GM21381 (cell line): ENCODE results near the gene RGS6.

Experiments used
- ATAC-seq: cut with Tn5 transposase; IDR thresholded peaks from one replicate; pipeline ENCODE4 v1.9.1; 2021; ENCODE audit warnings: mild to moderate bottlenecking, moderate library complexity; ENCODE audit not compliant: unreplicated experiment

The RGS6 gene

DNA sequence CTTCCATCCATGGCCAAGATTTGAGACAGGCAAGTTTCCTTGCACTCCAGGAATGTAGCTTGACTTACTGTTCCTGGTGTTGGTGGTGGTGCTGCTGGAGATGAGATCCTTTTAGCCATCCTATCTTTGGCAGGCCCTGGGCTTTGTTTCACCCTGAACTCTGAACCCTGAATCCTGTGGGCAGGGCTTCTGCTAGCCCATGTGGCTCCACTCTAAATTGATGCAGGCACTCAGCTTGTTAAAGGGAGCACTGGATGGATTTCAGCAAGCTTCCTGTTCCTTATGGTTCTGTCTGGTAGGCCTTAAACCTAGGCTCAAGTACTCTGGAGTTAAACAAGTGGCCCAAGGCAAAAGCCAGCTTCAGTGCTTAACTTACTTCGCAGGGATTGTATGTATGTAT, 138.2 kb downstream of the RGS6 start:
- no peak for ATAC-seq

DNA sequence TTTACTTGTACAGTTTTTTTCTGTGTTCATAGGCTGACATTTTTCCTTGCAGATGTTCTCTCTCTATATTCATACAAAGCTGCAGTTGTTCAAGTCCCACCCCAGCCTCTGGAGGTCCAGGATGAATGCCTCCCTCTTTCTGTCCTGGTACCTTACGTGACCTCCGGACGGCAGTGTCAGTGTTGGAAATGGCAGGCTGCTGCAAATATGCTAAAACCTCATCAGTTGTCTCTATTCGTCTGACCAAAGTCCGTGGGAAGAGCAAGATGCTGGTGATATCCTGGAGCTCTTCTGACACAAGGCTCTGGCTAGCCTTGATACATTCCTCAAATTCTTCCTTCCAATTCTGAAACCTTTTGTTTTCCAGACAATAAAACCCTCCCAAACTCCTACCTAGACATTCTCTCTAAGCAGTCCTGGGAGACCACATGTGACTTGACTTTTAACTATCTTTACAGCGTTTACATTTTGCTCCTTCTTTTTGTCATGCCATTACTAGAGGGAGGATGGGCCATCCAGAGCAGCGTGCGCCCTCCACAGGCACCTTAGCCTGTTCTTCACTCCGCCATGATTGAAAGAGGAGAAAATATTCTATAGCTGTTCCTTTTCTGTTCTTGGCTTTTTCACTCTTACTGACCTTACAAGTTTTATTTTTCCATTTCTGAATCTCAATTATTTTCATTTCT, 143.6 kb downstream of the RGS6 start:
- no peak for ATAC-seq

DNA sequence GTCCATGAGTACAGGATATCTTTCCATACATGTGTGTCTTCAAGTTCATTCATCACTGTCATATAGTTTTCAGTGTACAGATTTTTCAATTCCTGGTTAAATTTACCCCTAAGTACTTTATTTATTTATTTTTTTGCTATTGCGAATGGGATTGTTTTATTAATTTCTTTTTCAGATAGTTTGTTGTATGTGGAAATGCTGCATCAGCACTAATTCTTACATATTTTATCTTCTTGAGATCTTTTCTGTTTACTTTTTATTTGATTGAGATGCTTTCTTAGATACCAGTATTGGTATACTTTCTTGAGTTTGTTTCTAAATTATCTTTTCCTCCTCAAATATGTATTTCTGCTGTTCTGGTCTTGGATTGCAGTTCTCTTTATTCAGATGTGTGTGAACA, 148.9 kb downstream of the RGS6 start:
- no peak for ATAC-seq

DNA sequence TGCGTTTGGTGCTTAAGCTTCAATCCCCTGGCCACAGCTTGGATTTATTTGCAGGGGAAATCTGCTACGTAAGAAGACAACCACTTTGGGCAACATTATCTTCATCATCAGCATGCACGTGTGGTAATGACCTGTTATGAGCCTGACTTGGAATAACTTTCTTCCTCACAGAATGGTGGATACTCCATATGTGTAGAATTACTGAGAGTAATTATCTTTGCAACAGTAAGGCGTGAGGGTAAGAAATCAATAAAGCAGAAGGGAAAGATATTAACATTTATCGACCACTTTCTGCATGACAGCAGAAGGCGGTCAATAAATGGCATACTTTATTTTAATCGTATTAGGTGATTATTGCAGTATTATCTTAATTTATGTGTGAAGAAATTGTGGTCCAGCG, 152.7 kb downstream of the RGS6 start:
- no peak for ATAC-seq

DNA sequence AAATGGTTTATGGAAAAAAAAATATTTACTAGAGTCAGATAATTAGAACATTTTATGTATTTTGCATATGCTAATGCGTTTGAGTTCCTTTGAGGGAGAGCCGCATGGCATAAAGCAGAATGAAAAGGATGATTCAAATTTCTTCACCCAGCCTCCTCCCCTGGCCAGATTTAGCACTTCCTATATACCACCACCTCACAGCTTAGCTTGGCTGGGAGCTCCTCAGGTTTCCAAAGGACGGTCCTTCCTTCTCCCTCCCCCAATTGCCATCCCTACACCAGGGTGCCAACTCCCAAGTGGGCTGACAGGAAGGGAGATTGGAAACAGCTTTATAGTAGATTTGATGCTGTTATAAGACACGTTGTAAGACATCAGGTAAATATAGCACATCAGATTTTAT, 157.4 kb downstream of the RGS6 start:
- no peak for ATAC-seq

DNA sequence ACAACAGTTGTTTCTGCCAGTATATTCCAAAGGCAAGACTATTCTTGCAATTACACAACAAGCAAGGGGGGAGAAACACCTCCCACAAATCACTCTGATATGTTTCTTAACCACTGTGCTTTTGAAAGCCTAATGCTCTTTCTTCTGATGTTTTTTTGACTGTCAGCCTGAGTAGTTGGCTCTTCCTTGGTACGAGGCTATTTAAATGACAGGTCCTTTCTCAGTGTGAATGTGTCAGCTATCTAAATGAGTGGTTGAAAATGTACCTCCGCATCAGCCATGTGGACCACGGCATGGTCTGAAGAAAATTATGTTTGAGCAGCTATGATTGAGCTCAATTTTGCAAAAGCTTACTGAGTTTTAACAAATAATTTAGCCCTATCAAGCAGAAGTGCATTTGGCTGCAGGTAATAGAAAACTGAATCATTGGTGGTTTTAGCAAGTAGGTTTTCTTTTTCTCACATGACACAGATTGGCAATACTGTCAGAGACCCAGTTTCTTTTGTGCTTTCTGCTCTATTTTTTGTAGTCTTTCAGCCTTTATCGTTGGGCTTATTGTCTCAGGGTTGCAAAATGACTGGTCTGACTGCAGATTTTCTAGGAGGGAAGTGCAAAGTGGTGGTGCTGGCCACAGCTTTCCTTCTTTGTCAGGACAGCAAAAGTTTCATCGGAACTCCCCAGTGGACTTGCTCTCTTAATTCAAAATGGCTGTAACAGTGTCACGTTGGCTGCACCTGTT, 162.8 kb downstream of the RGS6 start:
- ATAC-seq = no peak

DNA sequence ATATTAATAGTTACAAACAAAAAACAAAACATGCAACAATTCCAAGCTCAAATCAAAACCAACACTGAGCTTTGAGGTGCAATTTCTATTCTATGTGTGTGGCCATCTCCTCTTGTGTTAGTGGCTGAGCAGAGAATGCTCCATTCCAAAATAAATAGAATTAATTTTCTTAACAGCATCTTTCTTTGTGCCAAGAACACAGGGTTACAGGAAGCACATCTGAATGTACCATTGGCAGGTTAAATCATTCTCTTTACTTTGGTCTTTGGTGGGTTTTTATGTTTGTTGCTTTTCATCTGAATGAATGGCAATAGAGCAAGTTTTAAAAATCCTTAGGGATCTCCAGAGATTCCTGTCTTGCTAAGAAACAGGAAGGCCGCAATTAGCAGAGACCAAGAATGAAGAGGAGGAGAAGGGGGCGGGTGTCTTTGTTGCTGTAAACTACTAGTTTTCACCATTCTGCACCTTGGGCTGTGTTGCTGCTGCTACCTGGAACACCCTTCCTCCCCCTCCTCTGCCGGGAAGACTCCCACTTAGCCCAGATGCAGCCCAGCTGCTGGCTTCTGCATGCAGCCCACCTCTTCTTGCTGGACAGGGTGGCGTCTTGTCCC, 165.0 kb downstream of the RGS6 start:
- no peak for ATAC-seq

DNA sequence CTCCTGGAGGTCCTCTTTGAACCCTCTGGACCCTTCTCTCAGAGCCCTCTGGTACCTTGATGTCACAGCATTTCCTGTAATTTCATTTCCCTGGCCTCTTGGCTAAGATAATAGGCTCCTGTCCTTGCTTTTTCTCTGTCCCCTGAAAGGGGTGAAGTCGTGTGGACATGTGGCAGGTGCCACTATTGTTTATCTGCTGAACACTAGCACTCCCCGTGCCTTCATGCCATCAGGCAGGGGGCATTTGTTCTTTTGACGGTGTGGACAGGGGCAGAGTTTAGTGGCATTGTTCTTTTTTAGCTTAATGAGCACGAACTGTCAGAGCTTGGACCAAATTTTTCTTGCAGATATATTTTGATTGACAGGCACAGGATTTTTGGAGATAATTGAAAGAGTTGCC, 166.0 kb downstream of the RGS6 start:
- no peak for ATAC-seq

DNA sequence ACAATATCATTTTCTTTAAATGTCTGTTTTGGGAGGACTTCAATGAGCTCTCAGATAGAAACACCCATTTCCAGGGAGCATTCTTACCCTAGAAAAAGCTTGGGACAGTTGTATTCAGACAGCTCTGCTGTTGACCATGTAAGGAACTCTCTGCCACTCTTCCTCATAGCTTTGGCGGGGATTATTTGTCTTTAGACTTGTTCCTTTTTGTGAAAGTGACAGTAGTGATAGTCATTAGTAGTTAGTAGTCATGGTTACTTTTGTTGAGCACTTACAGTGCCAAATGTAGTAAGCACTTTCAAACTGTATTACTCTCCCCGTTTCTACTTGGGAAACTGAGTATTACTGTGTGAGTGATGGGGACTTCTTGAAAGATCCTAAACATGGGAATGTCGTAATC, 167.3 kb downstream of the RGS6 start:
- no peak for ATAC-seq

DNA sequence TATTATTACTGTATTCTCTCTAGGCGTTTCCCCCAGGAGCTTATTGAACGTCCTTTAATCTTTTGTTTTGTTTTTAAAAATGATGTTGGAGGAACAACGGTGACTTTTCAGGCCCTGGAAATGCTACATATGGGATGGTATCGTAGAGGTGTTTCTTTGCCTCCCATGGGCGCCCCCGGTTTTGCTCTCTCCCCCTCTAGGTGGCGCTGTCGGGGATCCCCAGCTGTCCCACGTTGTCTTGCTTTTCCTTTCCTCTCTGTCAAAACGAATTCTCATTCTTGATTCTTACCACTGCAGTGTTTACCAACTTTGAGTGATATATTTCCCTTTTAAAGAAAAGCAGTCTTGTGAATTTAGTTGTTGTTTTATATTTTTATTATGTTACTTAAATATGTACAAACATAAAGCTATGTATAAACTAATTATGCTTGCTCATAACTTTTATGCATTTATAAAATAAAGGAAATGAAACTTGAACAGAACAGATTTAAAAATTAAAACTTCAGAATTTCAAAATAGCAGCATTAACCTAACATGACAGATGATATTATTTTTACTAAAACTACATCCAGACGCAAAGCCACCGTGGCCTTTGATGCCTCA, 171.9 kb downstream of the RGS6 start:
- ATAC-seq = no peak

DNA sequence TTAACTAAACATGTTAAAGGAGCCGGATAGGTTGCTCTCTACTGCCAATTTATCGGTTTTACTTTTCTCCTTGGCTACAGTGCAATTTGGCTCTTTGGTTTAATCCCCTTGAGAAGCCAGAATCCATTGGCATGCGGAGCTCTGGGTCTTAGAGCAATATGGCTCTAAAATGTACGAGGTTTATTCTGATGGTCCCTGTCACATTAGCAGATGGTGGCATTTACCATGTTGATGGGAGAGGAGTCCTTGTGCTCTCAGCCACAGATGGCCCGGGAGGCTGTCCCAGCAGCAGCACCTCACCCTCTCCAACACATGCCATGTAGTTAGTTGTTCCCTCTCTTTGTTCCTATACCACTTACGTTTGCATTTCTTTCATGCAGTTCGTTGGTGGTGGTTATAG, 179.7 kb downstream of the RGS6 start:
- ATAC-seq = no peak

DNA sequence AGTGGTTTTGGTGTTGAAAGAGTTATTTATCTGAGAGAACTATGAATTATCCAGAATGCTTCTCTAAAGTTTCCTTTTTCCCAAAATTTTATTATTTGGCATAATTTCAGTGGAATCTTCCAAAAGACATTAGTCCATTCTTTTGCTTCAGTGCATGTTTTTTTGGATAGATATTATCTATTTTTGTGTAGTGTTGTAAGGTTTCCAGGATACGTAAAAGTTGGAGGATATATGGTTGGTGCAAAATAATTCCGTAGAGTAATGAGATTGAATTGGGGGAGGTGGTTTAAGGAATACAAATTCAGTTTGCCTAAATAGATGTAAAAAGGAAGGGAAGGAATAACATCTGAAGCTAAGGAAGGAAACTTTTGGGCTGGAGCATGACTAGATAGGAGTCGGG, 186.6 kb downstream of the RGS6 start:
- ATAC-seq = no peak

DNA sequence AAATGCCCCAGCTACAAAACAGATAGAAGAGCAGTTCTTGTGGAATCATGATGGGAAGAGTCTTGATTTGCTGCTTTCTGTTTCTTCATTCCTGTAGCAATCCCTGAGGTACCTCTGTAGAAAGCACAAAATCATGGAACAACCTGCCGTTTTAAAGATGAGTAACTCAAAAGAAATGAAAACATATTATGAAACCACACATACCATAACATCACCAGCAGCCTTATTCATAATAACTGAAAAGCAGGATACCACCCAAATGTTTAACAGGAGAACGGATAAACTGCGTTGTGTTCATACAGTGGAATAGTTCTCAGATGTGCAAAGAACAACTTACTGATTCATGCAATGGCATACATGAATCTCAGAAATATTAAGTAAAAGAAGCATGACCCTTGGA, 188.1 kb downstream of the RGS6 start:
- ATAC-seq = no peak

DNA sequence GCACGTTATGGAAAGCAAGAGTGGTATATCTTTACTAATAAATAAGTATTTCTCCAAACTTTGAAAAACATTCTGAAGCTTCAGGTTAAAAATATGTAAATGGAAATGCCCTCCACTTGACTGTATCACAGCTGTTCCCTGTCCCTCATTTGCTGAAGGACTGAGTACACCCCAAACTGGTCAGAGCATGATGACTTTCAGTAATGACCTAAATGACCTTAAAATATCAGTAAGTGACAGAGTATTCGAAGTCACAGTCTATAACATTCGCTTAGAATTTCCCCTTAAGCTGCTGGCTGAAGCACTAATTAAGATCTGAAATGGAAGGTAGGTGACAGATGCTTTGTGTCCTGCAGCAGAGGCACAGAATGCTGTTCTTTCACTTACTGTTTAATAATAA, 191.5 kb downstream of the RGS6 start:
- ATAC-seq = no peak

DNA sequence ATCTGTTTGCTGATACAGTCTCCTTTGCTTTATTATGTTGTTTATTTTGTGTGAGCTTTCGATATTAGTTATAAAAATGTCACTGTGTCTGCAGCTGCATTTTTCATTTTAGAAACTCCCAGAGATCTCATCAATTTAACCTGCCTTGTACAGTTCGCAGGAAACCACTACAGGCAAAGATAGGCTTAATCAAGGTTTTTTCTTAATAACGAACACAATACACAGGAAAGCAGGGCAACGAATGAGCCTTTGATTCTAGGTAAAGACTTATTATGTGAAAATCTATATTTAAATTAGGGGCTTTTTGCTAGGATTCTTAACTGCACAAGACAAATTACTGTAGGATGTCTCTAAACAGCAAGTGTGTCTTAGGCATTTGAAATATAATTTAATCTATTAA, 191.9 kb downstream of the RGS6 start:
- ATAC-seq = no peak

DNA sequence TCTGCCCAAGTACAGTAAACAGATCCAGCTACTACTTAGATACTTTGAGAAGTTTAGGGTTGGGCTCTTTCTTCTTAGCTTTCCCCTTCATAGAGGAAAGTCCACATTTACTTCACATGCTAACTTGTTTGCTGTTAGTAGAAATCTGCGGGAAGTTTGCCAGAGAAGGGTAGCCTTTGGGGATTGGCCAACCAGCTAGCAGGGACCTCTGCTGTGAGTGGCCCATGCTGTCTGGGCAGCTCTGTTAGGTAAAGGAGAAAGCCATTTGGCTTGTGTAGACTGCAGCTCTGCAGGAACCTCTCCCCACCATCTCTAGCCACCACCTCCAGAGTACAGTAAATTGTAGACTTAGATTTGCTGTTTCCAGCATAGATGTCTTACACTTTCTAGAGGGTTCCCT, 193.9 kb downstream of the RGS6 start:
- ATAC-seq = no peak

DNA sequence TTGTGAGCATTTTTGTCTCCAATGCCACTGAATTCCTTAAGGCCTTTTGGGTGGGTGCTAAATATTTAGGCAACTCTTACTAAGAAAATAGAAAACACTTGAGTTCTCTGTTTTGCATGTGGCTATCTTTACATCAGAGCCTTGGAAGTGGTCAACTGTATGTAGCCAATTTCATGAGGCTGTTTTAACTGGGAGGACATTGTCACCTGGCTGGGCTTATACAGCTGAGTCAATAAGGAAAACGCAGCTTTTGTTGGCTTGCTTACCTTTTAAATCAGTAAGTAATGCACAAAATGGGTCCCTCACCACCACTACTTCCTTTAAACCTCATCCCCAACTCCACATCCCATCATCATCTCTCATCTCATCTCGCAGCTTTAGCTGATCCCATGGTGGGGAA, 194.3 kb downstream of the RGS6 start:
- no peak for ATAC-seq

DNA sequence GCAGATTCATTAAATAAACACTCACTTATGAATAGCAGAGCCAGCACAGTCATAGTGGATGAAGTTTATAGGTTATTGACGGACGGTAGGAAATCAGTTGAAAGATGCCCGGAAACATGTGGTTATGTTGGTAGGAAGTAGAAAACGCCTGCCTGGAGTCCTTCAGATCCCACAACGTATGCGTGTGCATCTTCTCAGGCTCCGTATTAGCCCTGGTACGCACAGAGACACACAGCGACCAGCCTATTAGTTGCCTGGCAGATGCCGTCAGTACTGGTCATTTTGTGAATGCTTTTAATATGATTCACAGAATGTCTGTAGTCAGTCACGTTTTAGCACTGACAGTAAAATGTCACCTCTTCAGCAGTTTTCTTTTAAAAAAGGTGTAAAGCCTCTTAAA, 196.4 kb downstream of the RGS6 start:
- no peak for ATAC-seq

DNA sequence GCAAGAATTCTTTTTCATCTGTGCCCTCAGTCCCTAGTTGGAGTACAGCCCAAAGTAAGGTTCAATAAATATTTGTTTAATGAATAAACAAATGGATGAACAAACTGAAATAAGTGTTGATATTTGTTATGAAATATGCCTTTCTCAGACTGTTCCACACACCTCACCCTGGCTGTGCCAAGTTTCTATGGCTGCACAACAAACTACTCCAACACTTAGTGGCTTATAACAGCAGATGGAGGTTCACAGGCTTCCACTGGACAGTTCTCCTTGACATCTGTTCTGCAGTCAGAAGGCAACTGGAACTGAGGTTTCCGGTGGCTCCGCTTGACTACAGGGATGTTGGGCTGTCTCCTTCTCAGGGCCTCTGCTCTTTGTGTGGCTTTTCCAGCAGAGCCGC, 197.1 kb downstream of the RGS6 start:
- no peak for ATAC-seq

DNA sequence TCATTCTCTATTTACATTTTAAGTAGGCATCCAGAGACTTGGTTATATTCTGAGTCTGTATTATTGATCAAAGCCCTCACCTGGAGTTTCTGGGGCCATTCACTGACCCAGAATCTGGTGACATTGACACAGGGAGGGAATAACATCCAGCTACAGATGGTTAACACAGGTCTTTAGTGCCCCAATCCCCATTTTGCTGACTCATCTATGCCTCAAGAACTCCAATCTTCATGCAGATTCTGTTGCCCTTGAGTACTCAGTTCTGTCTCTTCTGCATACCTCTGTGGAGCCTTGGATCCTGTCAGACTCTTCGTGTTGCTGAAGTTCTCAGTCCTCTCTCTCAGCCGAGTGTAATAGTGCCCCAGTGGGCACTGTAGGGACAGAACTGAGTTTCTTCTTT, 208.9 kb downstream of the RGS6 start:
- ATAC-seq = no peak

DNA sequence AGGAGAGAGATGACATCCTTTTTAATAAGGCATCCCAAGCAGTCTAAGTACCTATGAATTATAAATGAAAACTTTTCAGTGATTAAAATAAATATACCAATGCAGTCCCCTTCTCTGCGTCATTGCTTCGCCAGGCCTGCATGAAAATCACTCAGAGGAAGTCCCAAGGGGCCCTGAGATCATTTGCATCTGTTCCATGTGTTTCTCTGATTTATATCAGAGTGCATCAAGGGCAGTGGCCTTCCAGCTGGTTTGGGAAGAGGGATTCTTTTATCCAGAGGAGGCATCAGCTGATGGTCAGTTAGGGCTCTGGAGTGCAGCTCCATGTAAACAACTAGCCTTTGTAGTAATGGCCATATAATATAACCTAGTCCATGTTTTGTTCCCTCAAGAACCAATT, 210.1 kb downstream of the RGS6 start:
- ATAC-seq = no peak

DNA sequence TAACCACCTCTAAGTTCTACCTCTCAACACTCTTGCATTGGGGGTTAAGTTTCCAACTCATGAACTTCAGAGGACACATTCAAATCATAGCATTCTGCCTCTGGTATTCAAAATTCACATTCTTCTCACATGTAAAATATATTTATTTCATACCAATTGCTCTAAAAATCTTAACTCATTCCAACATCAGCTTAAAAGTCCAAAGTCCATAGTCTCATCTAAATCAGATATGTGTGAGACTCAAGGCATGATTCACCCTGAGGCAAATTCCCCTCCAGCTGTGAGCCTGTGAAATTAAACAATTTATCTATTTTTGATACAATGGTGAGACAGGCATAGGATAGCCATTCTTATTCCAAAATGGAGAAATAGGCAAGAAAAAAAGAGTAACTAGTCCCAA, 214.0 kb downstream of the RGS6 start:
- no peak for ATAC-seq
